ENCODE data around the gene SBK1. TPM values are rescaled to one million over a fixed set of nuclear protein-coding genes. Genes with fewer than 3 reads are reported as not detected.
"Not testable (repeated sequence)": the region's sequence is repeated elsewhere in the genome, so short reads cannot be mapped to it uniquely, and the experiment has no call there.

The SBK1 gene
- total RNA-seq, 1 experiment from 2014 or later = not detected

DNA sequence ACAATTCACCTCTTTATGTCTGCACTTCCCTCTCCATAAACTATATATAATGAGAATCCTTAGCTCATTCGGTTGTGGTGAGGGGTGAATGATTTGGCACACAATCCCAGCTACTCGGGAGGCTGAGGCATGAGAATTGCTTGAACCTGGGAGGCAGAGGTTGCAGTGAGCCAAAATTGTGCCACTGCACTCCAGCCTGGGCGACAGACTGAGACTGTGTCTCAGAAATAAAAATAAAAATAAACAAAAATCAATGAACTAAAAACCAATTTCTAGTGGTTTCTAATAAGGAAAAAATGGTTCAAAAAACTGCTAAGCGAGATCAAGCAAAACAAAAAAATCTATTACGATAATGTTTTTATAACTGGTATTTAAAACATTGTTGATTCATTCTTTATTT is 71.1 kb downstream of the SBK1 start, which contains the start of gene NPIPB6:
Gene NPIPB6 (minus strand): TSS at position 101 of the 400 bp plus-strand sequence. CDS start 686 bp downstream, outside the sequence.
- H3K27ac ChIP-seq; H3K9me3 ChIP-seq (replicated peaks); H3K4me1 ChIP-seq (replicated peaks); H3K36me3 ChIP-seq; H3K27me3 ChIP-seq (replicated peaks); DNase-seq (ENCODE audit: low read depth in 1 of 2, low spot score in 2 of 2); H3K4me3 ChIP-seq: not testable (repeated sequence)

DNA sequence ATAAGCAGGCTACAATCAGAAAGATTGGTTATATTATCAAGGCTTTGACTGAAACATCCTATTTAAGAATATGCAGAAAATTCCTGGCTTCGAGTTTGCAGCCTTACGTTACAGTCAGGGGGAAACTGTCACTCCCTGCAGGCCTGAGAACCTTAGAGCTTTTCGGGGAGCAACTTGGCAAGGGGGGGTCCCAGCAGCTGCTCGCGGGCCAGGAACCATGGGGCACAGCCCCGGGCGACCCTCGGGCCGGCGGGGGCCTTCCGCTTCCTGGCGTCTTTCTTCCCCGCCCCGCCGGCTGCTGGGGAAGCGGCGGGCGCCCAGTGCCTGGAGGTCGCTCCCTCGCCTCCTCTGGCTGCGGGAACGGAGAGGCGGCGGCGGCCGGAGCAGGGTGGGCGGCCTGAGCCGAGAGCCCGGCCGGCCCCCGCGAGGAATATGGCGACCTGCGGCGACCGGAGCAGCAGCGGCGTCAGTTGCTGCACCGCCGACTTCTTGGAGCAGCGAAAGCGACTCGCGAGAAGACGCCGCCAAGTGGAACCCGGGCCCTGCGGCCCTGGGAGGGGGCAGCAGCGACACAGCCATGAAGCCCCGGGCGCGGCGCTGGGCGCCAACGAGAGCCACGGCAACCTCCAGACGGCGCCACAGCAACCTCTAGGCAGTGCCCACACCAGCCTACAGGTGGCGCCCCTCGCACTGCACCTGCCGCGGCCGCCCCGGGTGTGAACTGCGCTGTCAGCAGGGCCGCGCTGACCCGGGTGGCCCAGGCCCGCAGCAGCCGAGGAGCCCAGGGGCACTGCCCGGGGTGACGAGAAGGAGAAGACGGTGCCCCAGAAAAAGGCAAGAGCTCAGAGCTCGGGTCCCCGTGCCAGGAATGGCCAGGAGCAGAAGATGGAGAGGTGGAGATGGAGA is 72.2 kb downstream of the SBK1 start:
- H3K4me1 ChIP-seq (replicated peaks); H3K36me3 ChIP-seq; H3K4me3 ChIP-seq; H3K9me3 ChIP-seq (replicated peaks); DNase-seq (ENCODE audit: low read depth in 1 of 2, low spot score in 2 of 2); H3K27ac ChIP-seq; H3K27me3 ChIP-seq (replicated peaks): not testable (repeated sequence)

DNA sequence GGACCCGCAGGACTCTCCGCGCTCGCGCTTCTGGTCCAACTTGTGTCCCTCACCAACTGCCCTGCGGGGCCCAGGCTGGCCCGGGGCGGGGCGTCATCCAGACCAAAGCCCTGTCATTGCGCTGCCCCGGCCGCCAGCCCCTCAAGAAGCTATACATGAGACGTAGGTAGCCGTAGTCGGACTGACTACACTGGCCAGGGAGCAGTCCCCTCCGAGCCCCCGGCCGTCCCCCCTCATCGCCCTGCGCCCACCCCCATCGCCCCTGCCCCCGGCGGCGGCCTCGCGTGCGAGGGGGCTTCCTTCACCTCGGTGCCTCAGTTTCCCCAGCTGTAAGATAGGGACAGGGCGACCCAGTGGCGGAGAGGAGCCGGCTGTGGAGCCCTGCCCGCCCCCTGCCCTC is 75.6 kb downstream of the SBK1 start:
- not testable (repeated sequence) for H3K36me3 ChIP-seq; H3K4me3 ChIP-seq; H3K27ac ChIP-seq; H3K27me3 ChIP-seq (replicated peaks); H3K4me1 ChIP-seq (replicated peaks); H3K9me3 ChIP-seq (replicated peaks)
- DNase-seq (ENCODE audit: low read depth in 1 of 2, low spot score in 2 of 2) = peak; percentile 0 to 36

Other genes starting within 250 kb of the SBK1 start
- gene GSG1L, start 228.8 kb upstream of the SBK1 start, total RNA-seq (2014; rRNA removed; shearing (Covaris generic)) = not detected in 2 replicates
- gene XPO6, start 80.6 kb upstream of the SBK1 start, total RNA-seq (2014; rRNA removed; shearing (Covaris generic)) = 164 and 347 TPM in 2 replicates
- gene NPIPB6, start 71.0 kb downstream of the SBK1 start, total RNA-seq (2014; rRNA removed; shearing (Covaris generic)) = 1.2 TPM in 1 of 2 replicates, not detected in the other
- 43.3 and 49.8 TPM in 2 replicates for gene EIF3CL, start 111.3 kb downstream of the SBK1 start, total RNA-seq (2014; rRNA removed; shearing (Covaris generic))
- gene NPIPB7, start 179.8 kb downstream of the SBK1 start, total RNA-seq (2014; rRNA removed; shearing (Covaris generic)) = not detected in 2 replicates
- 4.7 and 6.9 TPM in 2 replicates for gene CLN3, start 199.5 kb downstream of the SBK1 start, total RNA-seq (2014; rRNA removed; shearing (Covaris generic))
- gene APOBR, start 202.1 kb downstream of the SBK1 start, total RNA-seq (2014; rRNA removed; shearing (Covaris generic)) = not detected in 2 replicates
- gene IL27, start 214.3 kb downstream of the SBK1 start, total RNA-seq (2014; rRNA removed; shearing (Covaris generic)) = not detected in 2 replicates
- gene NUPR1, start 246.4 kb downstream of the SBK1 start, total RNA-seq (2014; rRNA removed; shearing (Covaris generic)) = 0.16 and 0.92 TPM in 2 replicates

Data from SJSA1 (cell line).